Activated T-helper 1 cell treated with anti-CD3 and anti-CD28 coated beads, Interleukin-12 subunit alpha, Interleukin-12 subunit beta, Interleukin-2, Interleukin-4 antibody, amounts not matched to agents 30 ng/mL and 10 ng/mL and 1 ng/mL, durations not matched to agents 14 hours and 24 hours and 36 hours (primary cell): ENCODE data around the gene ALG12. TPM values are rescaled to one million over a fixed set of nuclear protein-coding genes. Genes with fewer than 3 reads are reported as not detected.

Experiments used
- DNase-seq: peaks from one replicate; pipeline ENCODE4 v3.0.0; 2021; ENCODE audit warnings: low spot score
- H3K27ac Mint-ChIP-seq: one replicate; pipeline ENCODE4 v1.8.0; 2021; ENCODE audit warnings: mild to moderate bottlenecking, mixed read lengths
- H3K27me3 Mint-ChIP-seq: one replicate; pipeline ENCODE4 v1.8.0; 2022; ENCODE audit warnings: mild to moderate bottlenecking, moderate library complexity, mixed read lengths; ENCODE audit not compliant: insufficient read depth
- H3K36me3 Mint-ChIP-seq: one replicate; pipeline ENCODE4 v1.8.0; 2021; ENCODE audit warnings: low read depth, mixed read lengths
- H3K4me1 Mint-ChIP-seq: one replicate; pipeline ENCODE4 v1.8.0; 2021; ENCODE audit warnings: low read depth, mixed read lengths
- H3K4me3 Mint-ChIP-seq: one replicate; pipeline ENCODE4 v1.8.0; 2021; ENCODE audit warnings: mild to moderate bottlenecking, moderate library complexity, mixed read lengths
- H3K9me3 Mint-ChIP-seq: one replicate; pipeline ENCODE4 v1.8.0; 2021; ENCODE audit warnings: mixed read lengths
- intact Hi-C: fragments of 100-400 bp; cut with micrococcal nuclease; formaldehyde crosslinking; loops from one replicate; pipeline ENCODE4 v1.15.1; 2024
- total RNA-seq: library from RNA; stranded (reverse); gene quantifications from 2 replicates; pipeline ENCODE4 v1.2.3, GENCODE V29; 2022

The ALG12 gene
- 13.1 and 18.5 TPM in 2 replicates for total RNA-seq

DNA sequence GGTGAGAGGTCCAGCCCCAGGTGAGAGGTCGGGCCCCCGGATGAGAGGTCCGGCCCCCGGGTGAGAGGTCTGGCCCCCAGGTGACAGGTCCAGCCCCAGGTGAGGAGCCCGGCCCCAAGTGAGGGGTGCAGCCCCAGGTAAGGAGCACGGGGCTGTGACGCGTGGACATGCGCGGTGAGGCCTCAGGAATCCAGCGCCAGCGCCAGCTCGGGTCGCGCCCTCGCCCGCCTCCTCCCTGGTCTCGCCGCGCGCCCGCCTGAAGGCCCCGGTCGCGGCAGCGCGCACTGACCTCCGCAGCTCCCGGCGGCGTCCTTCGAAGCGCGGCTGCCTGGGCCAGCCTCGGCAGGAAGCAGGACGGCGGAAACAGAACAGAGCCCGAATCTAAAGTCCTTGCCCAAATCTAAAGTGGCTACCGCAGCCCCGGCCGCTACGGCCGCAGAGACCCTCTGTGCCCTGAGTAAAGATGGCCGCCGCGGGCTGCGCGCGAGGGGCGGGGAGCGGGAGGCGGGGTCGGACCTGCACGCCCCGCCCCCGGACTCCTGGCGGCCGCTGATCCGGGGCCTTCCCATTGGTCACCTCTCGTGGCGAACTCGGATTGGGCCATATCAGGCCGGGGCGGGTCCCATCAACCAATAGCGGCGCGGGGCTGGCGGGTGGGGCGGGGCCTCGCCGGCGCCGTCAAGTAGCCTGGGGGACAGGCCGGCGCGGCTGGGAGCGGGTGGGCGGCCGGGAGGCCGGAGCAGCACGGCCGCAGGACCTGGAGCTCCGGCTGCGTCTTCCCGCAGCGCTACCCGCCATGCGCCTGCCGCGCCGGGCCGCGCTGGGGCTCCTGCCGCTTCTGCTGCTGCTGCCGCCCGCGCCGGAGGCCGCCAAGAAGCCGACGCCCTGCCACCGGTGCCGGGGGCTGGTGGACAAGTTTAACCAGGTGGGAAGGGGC is at the start of gene ALG12, which contains the start of gene CRELD2:
Gene ALG12 (minus strand): TSS at position 465 of the 937 bp plus-strand sequence. CDS start 4,673 bp downstream, outside the sequence.
Gene CRELD2 (plus strand): TSS at position 661 of the 937 bp plus-strand sequence. CDS start 136 bp downstream, at position 797.
- H3K4me3 Mint-ChIP-seq = peak within 1 kb of the TSS; percentile 89
- no peaks in the 10 kb centered on the region for H3K27me3 Mint-ChIP-seq
- H3K27ac Mint-ChIP-seq = peak within 1 kb of the TSS; percentile 87
- no peaks in the 10 kb centered on the region for H3K9me3 Mint-ChIP-seq
- peaks cover 16% of the 10 kb centered on the region for H3K4me1 Mint-ChIP-seq
- DNase-seq = peak; percentile 96
- H3K36me3 Mint-ChIP-seq = peaks cover 1% of the 10 kb centered on the region
- intact Hi-C loops = loop anchor here (1.0 to 5.0 kb wide), 6 partner anchors 18 to 284 kb away; partner anchors contain the start of genes BRD1, SELENOO and ZBED4

DNA sequence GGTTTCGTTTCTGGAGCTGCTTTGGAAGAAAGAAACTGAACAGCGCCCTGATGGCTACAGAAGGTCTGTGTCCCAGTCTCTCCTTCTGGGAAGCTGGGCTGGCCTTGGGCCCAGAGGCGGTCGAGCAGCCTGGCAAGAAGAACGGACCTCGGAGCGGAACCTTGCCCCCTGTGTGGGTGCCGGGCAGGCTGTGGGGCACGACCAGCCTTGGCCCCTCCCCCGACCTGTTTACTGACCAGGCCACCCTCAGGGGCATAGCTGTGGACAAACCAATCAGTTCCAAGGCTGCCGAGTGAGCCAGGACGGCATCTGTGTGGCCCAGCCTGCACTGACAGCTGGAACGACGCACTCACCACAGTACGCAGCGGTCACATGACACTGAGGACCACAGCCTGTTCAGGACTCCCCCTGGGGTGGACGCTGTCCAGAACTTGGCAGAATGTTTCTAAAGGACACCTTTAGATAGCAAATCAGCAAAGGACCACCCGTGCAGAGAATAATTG is 49.5 kb upstream of the ALG12 start:
- Mint-ChIP-seq H3K27me3 (no peaks in the 10 kb centered on the region), H3K36me3 (peaks cover 20% of the 10 kb centered on the region), H3K27ac (peak overlapping the region; percentile 52), H3K9me3 (no peaks in the 10 kb centered on the region), H3K4me3 (no peak overlapping the region), H3K4me1 (peaks cover 34% of the 10 kb centered on the region)
- intact Hi-C loops = loop anchor here (10.0 kb wide), 1 partner anchor 567 kb away; the partner anchor contains the start of gene TYMP
- no peak for DNase-seq

GRCh38 chr22:49966774-49967705 is 48.8 kb upstream of the ALG12 start:
- no peak overlapping the region for H3K27ac Mint-ChIP-seq
- peak overlapping the region; percentile 30 for H3K4me3 Mint-ChIP-seq
- H3K9me3 Mint-ChIP-seq = no peaks in the 10 kb centered on the region
- peaks cover 34% of the 10 kb centered on the region for H3K4me1 Mint-ChIP-seq
- intact Hi-C loops = loop anchor here (10.0 kb wide), 1 partner anchor 568 kb away; the partner anchor contains the start of gene TYMP
- peaks cover 23% of the 10 kb centered on the region for H3K36me3 Mint-ChIP-seq
- H3K27me3 Mint-ChIP-seq = no peaks in the 10 kb centered on the region
- no peak for DNase-seq

DNA sequence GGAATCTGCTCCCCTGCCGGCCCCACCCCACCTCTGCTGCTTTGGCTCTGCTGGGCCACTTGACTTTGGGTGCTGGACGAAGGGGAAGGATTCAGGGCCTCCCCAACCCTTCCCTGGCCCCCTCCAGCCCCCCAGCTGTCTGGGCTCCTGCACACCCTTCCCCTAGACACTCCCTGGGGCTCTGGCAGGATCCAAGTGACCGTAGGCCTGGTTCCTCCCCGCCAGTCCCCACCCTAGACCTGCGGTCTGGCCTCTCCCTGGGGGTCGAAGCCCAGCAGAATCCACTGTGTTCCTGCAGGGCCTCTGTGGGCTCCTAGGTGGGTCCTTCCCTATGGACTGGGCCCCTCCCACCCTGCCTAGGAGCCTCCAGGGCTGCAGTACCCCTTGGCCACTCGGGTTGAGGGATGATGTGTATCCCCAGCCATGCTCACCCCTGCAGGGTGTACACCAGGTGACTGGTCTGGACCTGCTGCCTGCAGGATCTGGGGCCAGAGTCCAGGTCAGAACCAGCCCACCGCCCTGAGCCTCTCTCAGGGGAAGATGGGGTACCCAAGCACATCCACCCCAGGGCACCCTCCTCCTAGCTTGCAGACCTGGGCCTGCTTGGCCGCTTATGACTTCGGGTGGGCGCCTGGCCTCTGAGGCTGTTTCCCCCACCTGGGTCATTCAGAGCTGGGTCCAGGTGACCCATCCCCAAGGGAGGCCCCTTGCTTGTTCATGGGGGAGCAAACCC is 48.0 kb upstream of the ALG12 start:
- DNase-seq = no peak
- Mint-ChIP-seq H3K36me3 (peaks cover 29% of the 10 kb centered on the region), H3K27me3 (no peaks in the 10 kb centered on the region), H3K27ac (peak overlapping the region; percentile 34), H3K9me3 (no peaks in the 10 kb centered on the region), H3K4me3 (peak overlapping the region; percentile 45), H3K4me1 (peaks cover 34% of the 10 kb centered on the region)
- intact Hi-C loops = loop anchor here (10.0 kb wide), 1 partner anchor 569 kb away; the partner anchor contains the start of gene TYMP

- DNase-seq = no peak
- H3K9me3 Mint-ChIP-seq = no peaks in the 10 kb centered on the region
- no peaks in the 10 kb centered on the region for H3K27me3 Mint-ChIP-seq
- H3K27ac Mint-ChIP-seq = no peak overlapping the region
- H3K4me3 Mint-ChIP-seq = peak overlapping the region; percentile 88
- peaks cover 27% of the 10 kb centered on the region for H3K4me1 Mint-ChIP-seq
- peaks cover 29% of the 10 kb centered on the region for H3K36me3 Mint-ChIP-seq
- intact Hi-C loops = loop anchor here (10.0 kb wide), 1 partner anchor 569 kb away; the partner anchor contains the start of gene TYMP
These were observed 47.1 kb upstream of the ALG12 start for GRCh38 chr22:49965091-49966040.

- Mint-ChIP-seq H3K36me3 (peaks cover 29% of the 10 kb centered on the region), H3K9me3 (no peaks in the 10 kb centered on the region), H3K27ac (peak overlapping the region; percentile 84), H3K4me1 (peaks cover 24% of the 10 kb centered on the region), H3K27me3 (no peaks in the 10 kb centered on the region), H3K4me3 (peak overlapping the region; percentile 88)
- DNase-seq = no peak
- intact Hi-C loops = loop anchor here (5.0 to 10.0 kb wide), 2 partner anchors 37 to 570 kb away; partner anchors contain the start of gene TYMP
These were observed 46.2 kb upstream of the ALG12 start for GRCh38 chr22:49964136-49965090.

- intact Hi-C loops = loop anchor here (2.0 to 10.0 kb wide), 3 partner anchors 13 to 571 kb away; partner anchors contain the start of gene TYMP
- H3K4me1 Mint-ChIP-seq = peaks cover 31% of the 10 kb centered on the region
- no peaks in the 10 kb centered on the region for H3K9me3 Mint-ChIP-seq
- peak overlapping the region; percentile 84 for H3K27ac Mint-ChIP-seq
- peak overlapping the region; percentile 88 for H3K4me3 Mint-ChIP-seq
- no peaks in the 10 kb centered on the region for H3K27me3 Mint-ChIP-seq
- peaks cover 29% of the 10 kb centered on the region for H3K36me3 Mint-ChIP-seq
- no peak for DNase-seq
These were observed 45.4 kb upstream of the ALG12 start for GRCh38 chr22:49963647-49964026.

- Mint-ChIP-seq H3K4me1 (peaks cover 32% of the 10 kb centered on the region), H3K36me3 (peaks cover 29% of the 10 kb centered on the region), H3K27me3 (no peaks in the 10 kb centered on the region), H3K9me3 (no peaks in the 10 kb centered on the region), H3K4me3 (peak overlapping the region; percentile 88), H3K27ac (peak overlapping the region; percentile 84)
- intact Hi-C loops = loop anchor here (1.0 to 10.0 kb wide), 4 partner anchors 14 to 572 kb away; partner anchors contain the start of gene TYMP
- DNase-seq = no peak
These were observed 44.8 kb upstream of the ALG12 start for GRCh38 chr22:49962751-49963646.

DNA sequence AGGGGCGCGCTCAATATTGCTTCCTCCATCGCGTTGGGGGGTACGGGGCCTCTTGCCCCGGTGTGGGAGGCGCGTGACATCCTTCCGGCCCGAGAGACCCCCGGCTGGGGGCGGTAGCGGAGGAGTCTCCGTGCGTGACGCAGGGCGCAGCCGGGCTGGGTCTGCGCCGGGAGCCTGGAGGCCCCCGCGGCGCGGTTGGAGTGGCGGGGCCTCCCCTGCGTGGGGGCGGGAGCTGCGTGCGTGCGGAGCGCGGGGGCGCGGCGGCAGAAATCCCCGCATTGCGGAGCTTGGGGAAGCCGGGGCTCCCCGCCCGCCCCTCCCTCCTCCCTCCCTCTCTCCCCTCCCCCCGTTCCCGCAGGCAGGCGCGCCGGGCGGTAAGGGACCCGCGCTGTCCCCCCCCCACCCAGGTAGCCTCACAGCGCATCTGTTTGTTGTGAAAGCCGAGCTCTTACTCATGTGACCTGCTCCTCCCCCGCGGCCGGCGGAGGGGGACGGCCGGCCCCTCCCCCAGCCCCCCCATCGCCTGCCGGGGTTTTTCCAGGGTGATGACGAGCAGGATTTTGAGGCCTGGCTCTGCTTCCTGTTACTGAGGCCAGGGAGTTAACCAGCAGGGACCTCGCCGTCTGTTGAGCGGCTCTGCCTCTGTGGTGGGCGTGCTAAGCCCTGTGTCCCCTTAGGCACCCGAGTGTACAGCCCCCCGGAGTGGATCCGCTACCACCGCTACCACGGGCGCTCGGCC is 43.9 kb upstream of the ALG12 start:
- Mint-ChIP-seq H3K4me3 (peak overlapping the region; percentile 90), H3K27ac (peak overlapping the region; percentile 95), H3K36me3 (peaks cover 29% of the 10 kb centered on the region), H3K4me1 (peaks cover 27% of the 10 kb centered on the region), H3K9me3 (no peaks in the 10 kb centered on the region), H3K27me3 (no peaks in the 10 kb centered on the region)
- DNase-seq = peak; percentile 72
- intact Hi-C loops = loop anchor here (1.0 to 10.0 kb wide), 4 partner anchors 15 to 573 kb away; partner anchors contain the start of gene TYMP
